Head of caudate nucleus (tissue), 42 donors: ENCODE results near the gene ZMYND8.
"Not testable (repeated sequence)": the region's sequence is repeated elsewhere in the genome, so short reads cannot be mapped to it uniquely, and the experiment has no call there.

Experiments used
- DNase-seq, 42 donors: peaks; one replicate each; pipeline versions ENCODE4 v3.0.0 to v3.0.0-alpha.2; 2020 to 2021; ENCODE audit warnings: mixed read lengths in 7 of 42
- intact Hi-C: fragments of 100-400 bp; cut with DNase I; formaldehyde crosslinking; loops from one replicate; pipeline ENCODE4 v1.15.0; 2022

The ZMYND8 gene

GRCh38 chr20:47245166-47245565 is 111.3 kb downstream of the ZMYND8 start:
- DNase-seq: peak in 18 of 42 donors; percentile 22 to 63 (median 50)
- intact Hi-C loops: not testable (repeated sequence)

GRCh38 chr20:47244451-47244850 is 112.0 kb downstream of the ZMYND8 start:
- no peak for DNase-seq

GRCh38 chr20:47243532-47244305 is 112.8 kb downstream of the ZMYND8 start:
- intact Hi-C loops: no loop called here

More at GRCh38 chr20:47244451-47244850, 112.0 kb downstream of the ZMYND8 start:
- intact Hi-C loops: no loop called here

GRCh38 chr20:47243003-47243402 is 113.5 kb downstream of the ZMYND8 start:
- DNase-seq: no peak
- intact Hi-C loops: no loop called here

More at GRCh38 chr20:47243532-47244305, 112.8 kb downstream of the ZMYND8 start:
- DNase-seq: no peak

- no peak for DNase-seq
- intact Hi-C loops: no loop called here
These were observed 115.1 kb downstream of the ZMYND8 start for GRCh38 chr20:47241345-47241781.

GRCh38 chr20:47240096-47240495 is 116.4 kb downstream of the ZMYND8 start:
- intact Hi-C loops: not testable (repeated sequence)

GRCh38 chr20:47239719-47240067 is 116.8 kb downstream of the ZMYND8 start:
- no peak for DNase-seq
- intact Hi-C loops: no loop called here

More at GRCh38 chr20:47240096-47240495, 116.4 kb downstream of the ZMYND8 start:
- DNase-seq: not testable (repeated sequence)

- intact Hi-C loops: no loop called here
- no peak for DNase-seq
These were observed 117.5 kb downstream of the ZMYND8 start for GRCh38 chr20:47238780-47239718.

- peak in 34 of 42 donors; percentile 24 to 91 (median 64) for DNase-seq
These were observed 118.8 kb downstream of the ZMYND8 start for GRCh38 chr20:47237715-47238114.

GRCh38 chr20:47236639-47236900 is 119.9 kb downstream of the ZMYND8 start:
- no peak for DNase-seq
- intact Hi-C loops: no loop called here

More at GRCh38 chr20:47237715-47238114, 118.8 kb downstream of the ZMYND8 start:
- intact Hi-C loops: no loop called here

GRCh38 chr20:47235853-47236638 is 120.5 kb downstream of the ZMYND8 start:
- no peak for DNase-seq
- intact Hi-C loops: no loop called here

GRCh38 chr20:47235111-47235510 is 121.4 kb downstream of the ZMYND8 start:
- intact Hi-C loops: no loop called here
- DNase-seq: no peak

- DNase-seq: no peak
- intact Hi-C loops: no loop called here
These were observed 122.9 kb downstream of the ZMYND8 start for GRCh38 chr20:47233333-47234188.

GRCh38 chr20:47232518-47232917 is 124.0 kb downstream of the ZMYND8 start:
- intact Hi-C loops: no loop called here
- DNase-seq: no peak

- intact Hi-C loops: no loop called here
These were observed 125.0 kb downstream of the ZMYND8 start for GRCh38 chr20:47231382-47232039.

GRCh38 chr20:47230811-47231256 is 125.7 kb downstream of the ZMYND8 start:
- DNase-seq: peak in 3 of 42 donors; percentile 26 to 35 (median 28)
- intact Hi-C loops: no loop called here

More at GRCh38 chr20:47231382-47232039, 125.0 kb downstream of the ZMYND8 start:
- DNase-seq: peak in 3 of 42 donors; percentile 17 to 26 (median 18)

GRCh38 chr20:47228654-47229053 is 127.8 kb downstream of the ZMYND8 start:
- intact Hi-C loops: no loop called here
- no peak for DNase-seq

- intact Hi-C loops: no loop called here
- no peak for DNase-seq
These were observed 128.9 kb downstream of the ZMYND8 start for GRCh38 chr20:47227576-47227975.
